Measurements from ENCODE around the gene DYRK2. TPM values are rescaled to one million over a fixed set of nuclear protein-coding genes. Genes with fewer than 3 reads are reported as not detected.

The DYRK2 gene
- total and polyA plus RNA-seq, 10 of the 15 experiments (the other 5 are each of a cell fraction or from before 2014, with no cell fraction given) = 3.1 to 35.9 (median 12.2) TPM

GRCh38 chr12:67698672-67699581, 50.4 kb downstream of the DYRK2 start (continued):
- TF ChIP-seq NFXL1 (IDR thresholded peaks at IDR 0.05; ENCODE audit: borderline replicate concordance) (no peak), CREB1 (IDR thresholded peaks at IDR 0.05; ENCODE audit: low read depth) (peak; percentile 60; the same call in 1 of the 2 replicates)
- TF ChIP-seq, protein P1, sequence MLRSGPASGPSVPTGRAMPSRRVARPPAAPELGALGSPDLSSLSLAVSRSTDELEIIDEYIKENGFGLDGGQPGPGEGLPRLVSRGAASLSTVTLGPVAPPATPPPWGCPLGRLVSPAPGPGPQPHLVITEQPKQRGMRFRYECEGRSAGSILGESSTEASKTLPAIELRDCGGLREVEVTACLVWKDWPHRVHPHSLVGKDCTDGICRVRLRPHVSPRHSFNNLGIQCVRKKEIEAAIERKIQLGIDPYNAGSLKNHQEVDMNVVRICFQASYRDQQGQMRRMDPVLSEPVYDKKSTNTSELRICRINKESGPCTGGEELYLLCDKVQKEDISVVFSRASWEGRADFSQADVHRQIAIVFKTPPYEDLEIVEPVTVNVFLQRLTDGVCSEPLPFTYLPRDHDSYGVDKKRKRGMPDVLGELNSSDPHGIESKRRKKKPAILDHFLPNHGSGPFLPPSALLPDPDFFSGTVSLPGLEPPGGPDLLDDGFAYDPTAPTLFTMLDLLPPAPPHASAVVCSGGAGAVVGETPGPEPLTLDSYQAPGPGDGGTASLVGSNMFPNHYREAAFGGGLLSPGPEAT (IDR thresholded peaks at IDR 0.05; ENCODE audit: low read depth) = peak; percentile 85

DNA sequence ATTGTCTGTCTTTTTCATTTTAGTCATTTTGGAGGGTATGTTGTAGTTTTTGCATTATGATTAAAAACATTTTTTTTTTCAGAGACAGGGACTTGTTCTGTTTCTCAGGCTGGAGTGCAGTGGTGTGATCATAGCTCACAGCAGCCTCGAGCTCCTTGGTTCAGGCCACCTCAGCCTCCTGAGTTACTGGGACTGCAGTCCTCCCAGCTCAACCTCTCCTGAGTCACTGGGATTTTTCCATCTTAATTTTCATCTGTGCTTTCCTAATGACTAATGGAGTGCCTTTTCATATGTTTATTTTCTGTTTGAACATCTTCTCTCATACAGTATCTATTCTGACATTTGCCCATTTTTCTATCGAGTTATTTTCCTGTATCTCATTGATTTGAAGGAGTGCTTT, 52.6 kb downstream of the DYRK2 start:
- intact Hi-C loops (cut with micrococcal nuclease; ENCODE audit: unreplicated experiment) = no loop called here
- H2AFZ ChIP-seq (ENCODE audit: control insufficient read depth, low read depth, low read length) = no peak overlapping the region
- ChIA-PET CTCF (interaction anchor here (0.8 kb wide), 1 partner anchor 50 kb away, joined by 3 read pairs; no protein-coding TSS in a partner anchor), POLR2A (no interaction called here), RAD21 (ENCODE audit: unreplicated experiment) (no interaction called here), SMC1A (ENCODE audit: uncharacterized antibody, unreplicated experiment) (no interaction called here)
- H3K4me3 ChIP-seq = no peak overlapping the region
- WGBS (ENCODE audit: insufficient coverage, insufficient replicate concordance, low lambda C conversion rate, missing lambda C conversion rate) = 68% methylated on average over 2 of the region's 2 CpGs
- BruUV-seq (replicated peaks) = no TSS peak
- ATAC-seq (no peak), FAIRE-seq (no peak), DNase-seq (ENCODE audit: low read depth, low spot score) (no peak)
- H4K20me1 ChIP-seq (ENCODE audit: control insufficient read depth, insufficient read depth) = no peaks in the 10 kb centered on the region
- H3K9me3 ChIP-seq (replicated peaks; ENCODE audit: control insufficient read depth, insufficient read depth, low read length) = no peaks in the 10 kb centered on the region; the same call in 2 of the 3 replicates
- H3K27ac ChIP-seq (ENCODE audit: control insufficient read depth, insufficient read depth) = no peak overlapping the region
- in situ Hi-C loops (cut with MboI) = no loop called here
- no peak overlapping the region for H3K4me2 ChIP-seq (ENCODE audit: control insufficient read depth, insufficient read depth)
- peaks cover 26% of the 10 kb centered on the region for H3K4me1 ChIP-seq (ENCODE audit: control insufficient read depth, insufficient read depth, low read length)
- no peak overlapping the region for H3K9ac ChIP-seq (ENCODE audit: control insufficient read depth, insufficient read depth, low read length)
- no peaks in the 10 kb centered on the region for H3K79me2 ChIP-seq (ENCODE audit: control insufficient read depth, insufficient read depth, low read length)
- H3K27me3 ChIP-seq (replicated peaks in 1 of 2; ENCODE audit: control insufficient read depth in 2 of 2, insufficient read depth in 2 of 2, low read length in 1 of 2) = peaks cover 0 to 2% of the 10 kb centered on the region in 2 experiments; a peak in 1 of 4 replicates
- no peaks in the 10 kb centered on the region for H3K36me3 ChIP-seq (ENCODE audit: control insufficient read depth in 2 of 2, insufficient read depth in 2 of 2, low read length in 1 of 2)
- no peak for TF ChIP-seq MEF2B (IDR thresholded peaks at IDR 0.05; ENCODE audit: partially characterized antibody, poor library complexity, severe bottlenecking)
- TF ChIP-seq NR2C2 (IDR thresholded peaks at IDR 0.05; ENCODE audit: borderline replicate concordance, control insufficient read depth, insufficient read length, low read depth) = no peak
- TF ChIP-seq E4F1 (IDR thresholded peaks at IDR 0.05; ENCODE audit: borderline replicate concordance, partially characterized antibody) = no peak
- no peak for TF ChIP-seq NFYA (IDR thresholded peaks at IDR 0.05; ENCODE audit: borderline replicate concordance, low read depth, low read length)
- TF ChIP-seq CBFB (IDR thresholded peaks at IDR 0.05; ENCODE audit: low read depth) = no peak
- no peak for TF ChIP-seq CBX5 (IDR thresholded peaks at IDR 0.05; ENCODE audit: low read depth)
- no peak for TF ChIP-seq ZBED1 (IDR thresholded peaks at IDR 0.05; ENCODE audit: borderline replicate concordance)
- no peak for TF ChIP-seq SIX5 (IDR thresholded peaks at IDR 0.05; ENCODE audit: low read depth, low read length, severe bottlenecking)
- TF ChIP-seq STAT3 (IDR thresholded peaks at IDR 0.05; ENCODE audit: low read depth, low read length) = no peak
- no peak for TF ChIP-seq FOS (IDR thresholded peaks at IDR 0.05; ENCODE audit: borderline replicate concordance, extremely low read depth, insufficient read length)
- no peak for TF ChIP-seq JUNB (IDR thresholded peaks at IDR 0.05)
- no peak for TF ChIP-seq ZBTB4 (CRISPR knock-in tag; IDR thresholded peaks at IDR 0.05)
